Endothelial cell of umbilical vein (primary cell): ENCODE results near the gene IP6K3. TPM values are rescaled to one million over a fixed set of nuclear protein-coding genes. Genes with fewer than 3 reads are reported as not detected.

Experiments used
- BruUV-seq: library from RNA; stranded (reverse); fragments of 400-500 nt; replicated peaks from 2 replicates; lab custom pipeline; 2021; lab: Mats Ljungman, UMichigan
- CTCF ChIA-PET: fragments of 300-600, 350-600 bp; sonication (Branson Sonifier 250); formaldehyde crosslinking; loops from one replicate; lab custom pipeline; 2021; ENCODE audit warnings: antibody characterized with exemption, inconsistent platforms; lab: Charles Lee
- POLR2A ChIA-PET: fragments of 300-600, 350-600 bp; sonication (Branson Sonifier 250); formaldehyde crosslinking; loops from one replicate; lab custom pipeline; 2021; ENCODE audit warnings: antibody characterized with exemption, inconsistent platforms; lab: Charles Lee
- DNase-seq: peaks from one replicate; pipeline ENCODE4 v3.0.0-alpha.2; 2011; ENCODE audit warnings: low read depth, low spot score
- FAIRE-seq: peaks from 2 replicates; lab custom pipeline; 2011; peaks lifted over from hg19 to GRCh38; lab: Jason Lieb, UNC
- H2AFZ ChIP-seq: 2 replicates; pipeline ENCODE4 v1.6.0; 2012; ENCODE audit warnings: low read depth, low read length, control low read depth, inconsistent platforms
- H3K27ac ChIP-seq: 2 replicates; pipeline ENCODE4 v1.5.1; 2011; ENCODE audit warnings: low read depth, mild to moderate bottlenecking, control low read depth, low read length, moderate library complexity; ENCODE audit not compliant: insufficient read depth
- H3K27me3 ChIP-seq, 2 experiments: 2 replicates each; pipeline versions ENCODE4 v1.6.0 to v1.6.1; 2011; ENCODE audit warnings: low read length in 2 of 2, mixed read lengths in 1 of 2; ENCODE audit not compliant: control insufficient read depth in 2 of 2, insufficient read depth in 2 of 2
- H3K36me3 ChIP-seq, 2 experiments: 2 replicates in 1 of 2; 3 replicates in 1 of 2; pipeline ENCODE4 v1.5.1; 2011; ENCODE audit warnings: low read length in 2 of 2, mild to moderate bottlenecking in 1 of 2, moderate library complexity in 1 of 2; ENCODE audit not compliant: control insufficient read depth in 2 of 2, insufficient read depth in 2 of 2; ENCODE audit errors: extremely low read depth in 1 of 2
- H3K4me1 ChIP-seq: 3 replicates; pipeline ENCODE4 v1.5.1; 2011; ENCODE audit warnings: mild to moderate bottlenecking, low read length; ENCODE audit not compliant: control insufficient read depth, insufficient read depth; ENCODE audit errors: extremely low read depth
- H3K4me2 ChIP-seq: 2 replicates; pipeline ENCODE4 v1.6.1; 2011; ENCODE audit warnings: low read length, control low read depth, mixed read lengths; ENCODE audit not compliant: insufficient read depth
- H3K4me3 ChIP-seq, 3 experiments: fragments of 200-600 bp in 1 of 3; sonication (generic), shearing (Covaris generic) in 1 of 3; replicated peaks in 1 of 3; 2 replicates each; pipeline ENCODE4 v1.5.1; 2011 to 2016; ENCODE audit warnings: control low read depth in 3 of 3, low read length in 3 of 3, mild to moderate bottlenecking in 2 of 3, inconsistent platforms in 1 of 3, low read depth in 1 of 3, moderate library complexity in 1 of 3; ENCODE audit not compliant: insufficient read depth in 1 of 3
- H3K79me2 ChIP-seq: 2 replicates; pipeline ENCODE4 v1.6.0; 2012; ENCODE audit warnings: low read length, inconsistent platforms; ENCODE audit not compliant: control insufficient read depth, insufficient read depth
- H3K9ac ChIP-seq: replicated peaks from 2 replicates; pipeline ENCODE3; 2011; ENCODE audit warnings: low read length, control low read depth; ENCODE audit not compliant: insufficient read depth; ENCODE audit errors: extremely low read depth
- H3K9me1 ChIP-seq: replicated peaks from 3 replicates; pipeline ENCODE4 v1.6.0; 2011; ENCODE audit warnings: mild to moderate bottlenecking, low read length; ENCODE audit not compliant: control insufficient read depth, insufficient read depth; ENCODE audit errors: extremely low read depth
- H3K9me3 ChIP-seq: replicated peaks from 2 replicates; pipeline ENCODE4 v1.5.1; 2012; ENCODE audit warnings: low read length, inconsistent platforms; ENCODE audit not compliant: control insufficient read depth, insufficient read depth
- H4K20me1 ChIP-seq: replicated peaks from 2 replicates; pipeline ENCODE3; 2011; ENCODE audit warnings: mild to moderate bottlenecking, low read length; ENCODE audit not compliant: control insufficient read depth, insufficient read depth; ENCODE audit errors: extremely low read depth
- EZH2 ChIP-seq: IDR thresholded peaks from 2 replicates; pipeline ENCODE4 v1.6.1; 2012; ENCODE audit warnings: borderline replicate concordance, low read depth, mild to moderate bottlenecking, moderate library complexity, low read length, inconsistent platforms; ENCODE audit not compliant: severe bottlenecking
- FOS ChIP-seq: IDR thresholded peaks from 2 replicates; pipeline ENCODE4 v1.6.1; 2011; ENCODE audit warnings: mild to moderate bottlenecking, low read length, moderate library complexity, borderline replicate concordance; ENCODE audit not compliant: insufficient read depth
- GATA2 ChIP-seq: IDR thresholded peaks from 2 replicates; pipeline ENCODE4 v1.7.0; 2011; ENCODE audit warnings: low read depth, mild to moderate bottlenecking, moderate library complexity, mixed read lengths, low read length; ENCODE audit not compliant: insufficient read length, insufficient read depth
- JUN ChIP-seq: IDR thresholded peaks from 2 replicates; pipeline ENCODE4 v1.6.1; 2011; ENCODE audit warnings: borderline replicate concordance, low read depth; ENCODE audit not compliant: insufficient read length, insufficient read depth
- MYC ChIP-seq: IDR thresholded peaks from one replicate; pipeline ENCODE4 v1.6.1; 2011; ENCODE audit warnings: mild to moderate bottlenecking, low read depth, low read length
- POLR2A ChIP-seq: IDR thresholded peaks from 2 replicates; pipeline ENCODE4 v1.6.1; 2012; ENCODE audit warnings: low read depth, mild to moderate bottlenecking, control low read depth, low read length
- POLR2AphosphoS5 ChIP-seq: IDR thresholded peaks from 2 replicates; pipeline ENCODE4 v1.6.1; 2012; ENCODE audit warnings: low read depth, mild to moderate bottlenecking, control low read depth, low read length, moderate library complexity; ENCODE audit not compliant: insufficient read depth
- dilution Hi-C: fragments of 300-500 bp; cut with MboI; formaldehyde crosslinking; loops from one replicate; pipeline ENCODE4 v1.15.0; 2019; ENCODE audit warnings: low sequenced_read_pairs; ENCODE audit not compliant: extremely low pct_ligation_motif_present
- intact Hi-C: fragments of 100-400 bp; cut with micrococcal nuclease; formaldehyde crosslinking; loops from one replicate; pipeline ENCODE4 v1.10.0; 2022
- polyA plus RNA-seq, 4 experiments: library from polyadenylated mRNA; depleted of rRNA in 3 of 4; stranded (reverse) in 3 of 4; unstranded in 1 of 4; fragments of >200 nt; gene quantifications; 2 replicates each; pipeline versions ENCODE4 v1.2.1 to v1.2.3, GENCODE V29; 2011 to 2012; ENCODE audit warnings: missing spikeins in 1 of 4
- total RNA-seq: library from RNA; stranded (reverse); gene quantifications from 2 replicates; pipeline ENCODE4 v1.2.3, GENCODE V29; 2021
- TF ChIP-seq, protein P1 (sequence below): IDR thresholded peaks from 2 replicates; pipeline ENCODE4 v1.6.1; 2011; ENCODE audit not compliant: insufficient read depth, insufficient read length
- TF ChIP-seq, protein P2 (sequence below), 2 donors: IDR thresholded peaks; 1 replicate in 1 of 2; 2 replicates in 1 of 2; pipeline ENCODE4 v1.5.1; 2011; ENCODE audit warnings: low read length in 2 of 2, mild to moderate bottlenecking in 2 of 2, moderate library complexity in 2 of 2, control low read depth in 1 of 2, inconsistent platforms in 1 of 2, low read depth in 1 of 2; ENCODE audit not compliant: insufficient read depth in 1 of 2; ENCODE audit errors: extremely low read depth in 1 of 2

IP6K3 gene
- total and polyA plus RNA-seq, 2 donors (not counting 3 experiments of a cell fraction or from before 2014, with no cell fraction given) = not detected

DNA sequence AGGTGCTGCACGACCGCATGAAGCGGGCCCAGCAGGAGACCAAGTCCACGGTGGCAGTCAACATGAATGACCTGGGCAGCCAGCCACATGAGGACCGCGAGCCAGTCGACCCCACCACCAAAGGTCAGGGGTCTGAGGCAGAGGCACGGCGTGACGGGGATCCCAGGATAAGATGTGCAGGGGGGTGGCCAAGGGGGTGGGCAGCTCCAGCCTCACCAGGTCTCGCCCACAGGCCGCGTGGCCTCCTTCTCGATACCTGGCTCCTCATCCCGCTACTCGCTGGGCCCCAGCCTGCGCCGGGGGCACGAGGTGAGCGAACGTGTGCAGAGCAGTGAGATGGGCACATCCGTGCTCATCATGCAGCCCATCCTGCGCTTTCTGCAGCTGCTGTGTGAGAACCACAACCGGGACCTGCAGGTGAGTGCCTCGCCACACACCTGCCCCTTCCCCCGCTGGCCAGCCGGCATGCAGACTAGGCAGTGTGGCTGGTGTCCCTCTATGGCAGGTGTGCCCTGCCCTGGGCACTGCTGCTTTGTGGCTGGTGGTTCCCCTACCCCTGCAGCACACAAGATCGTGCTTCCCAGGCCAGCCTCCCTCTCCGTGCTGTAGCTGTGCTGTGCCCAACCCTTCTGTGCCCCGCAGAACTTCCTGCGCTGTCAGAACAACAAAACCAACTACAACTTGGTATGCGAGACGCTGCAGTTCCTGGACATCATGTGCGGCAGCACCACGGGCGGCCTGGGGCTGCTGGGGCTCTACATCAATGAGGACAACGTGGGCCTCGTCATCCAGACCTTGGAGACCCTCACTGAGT is 61.1 kb downstream of the IP6K3 start:
- H4K20me1 ChIP-seq = no peaks in the 10 kb centered on the region
- no peaks in the 10 kb centered on the region for H3K27me3 ChIP-seq
- H3K27ac ChIP-seq = no peak overlapping the region
- H3K9ac ChIP-seq = no peak overlapping the region
- intact Hi-C loops = no loop called here
- H3K9me3 ChIP-seq = no peaks in the 10 kb centered on the region
- DNase-seq (no peak), FAIRE-seq (no peak)
- H3K4me2 ChIP-seq = no peak overlapping the region
- no peaks in the 10 kb centered on the region for H3K79me2 ChIP-seq
- H3K4me3 ChIP-seq = no peak overlapping the region
- BruUV-seq = TSS peak; percentile 71
- no peaks in the 10 kb centered on the region for H3K9me1 ChIP-seq
- H3K36me3 ChIP-seq = peaks cover 4 to 64% of the 10 kb centered on the region in 2 experiments
- POLR2A ChIA-PET = no interaction called here
- no peaks in the 10 kb centered on the region for H3K4me1 ChIP-seq
- TF ChIP-seq GATA2 = no peak
- no peak for TF ChIP-seq POLR2AphosphoS5
- no peak for TF ChIP-seq POLR2A
- no peak for TF ChIP-seq EZH2
- TF ChIP-seq, protein P1, sequence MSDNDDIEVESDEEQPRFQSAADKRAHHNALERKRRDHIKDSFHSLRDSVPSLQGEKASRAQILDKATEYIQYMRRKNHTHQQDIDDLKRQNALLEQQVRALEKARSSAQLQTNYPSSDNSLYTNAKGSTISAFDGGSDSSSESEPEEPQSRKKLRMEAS = no peak
- TF ChIP-seq FOS = no peak
- TF ChIP-seq JUN = no peak
- TF ChIP-seq MYC = no peak
- TF ChIP-seq, protein P2, sequence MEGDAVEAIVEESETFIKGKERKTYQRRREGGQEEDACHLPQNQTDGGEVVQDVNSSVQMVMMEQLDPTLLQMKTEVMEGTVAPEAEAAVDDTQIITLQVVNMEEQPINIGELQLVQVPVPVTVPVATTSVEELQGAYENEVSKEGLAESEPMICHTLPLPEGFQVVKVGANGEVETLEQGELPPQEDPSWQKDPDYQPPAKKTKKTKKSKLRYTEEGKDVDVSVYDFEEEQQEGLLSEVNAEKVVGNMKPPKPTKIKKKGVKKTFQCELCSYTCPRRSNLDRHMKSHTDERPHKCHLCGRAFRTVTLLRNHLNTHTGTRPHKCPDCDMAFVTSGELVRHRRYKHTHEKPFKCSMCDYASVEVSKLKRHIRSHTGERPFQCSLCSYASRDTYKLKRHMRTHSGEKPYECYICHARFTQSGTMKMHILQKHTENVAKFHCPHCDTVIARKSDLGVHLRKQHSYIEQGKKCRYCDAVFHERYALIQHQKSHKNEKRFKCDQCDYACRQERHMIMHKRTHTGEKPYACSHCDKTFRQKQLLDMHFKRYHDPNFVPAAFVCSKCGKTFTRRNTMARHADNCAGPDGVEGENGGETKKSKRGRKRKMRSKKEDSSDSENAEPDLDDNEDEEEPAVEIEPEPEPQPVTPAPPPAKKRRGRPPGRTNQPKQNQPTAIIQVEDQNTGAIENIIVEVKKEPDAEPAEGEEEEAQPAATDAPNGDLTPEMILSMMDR (IDR thresholded peaks at IDR 0.05; ENCODE audit: extremely low read depth in 1 of 2, insufficient read depth in 1 of 2, low read depth in 1 of 2, low read length in 2 of 2) = no peak
- no peak overlapping the region for H2AFZ ChIP-seq
- CTCF ChIA-PET = interaction anchor here (1.3 kb wide), 1 partner anchor 96 kb away, joined by 6 read pairs; no protein-coding TSS in a partner anchor
- dilution Hi-C loops = no loop called here
